Ecto neural progenitor cell (in vitro differentiated cells): Measurements from ENCODE around the gene NOL9.
A peak's percentile ranks its signal among the peaks of the same experiment; 100 is the strongest.

Source experiments
- DNase-seq: peaks from one replicate; pipeline ENCODE4 v3.0.0-alpha.2; 2018; ENCODE audit warnings: low spot score

The NOL9 gene

DNA sequence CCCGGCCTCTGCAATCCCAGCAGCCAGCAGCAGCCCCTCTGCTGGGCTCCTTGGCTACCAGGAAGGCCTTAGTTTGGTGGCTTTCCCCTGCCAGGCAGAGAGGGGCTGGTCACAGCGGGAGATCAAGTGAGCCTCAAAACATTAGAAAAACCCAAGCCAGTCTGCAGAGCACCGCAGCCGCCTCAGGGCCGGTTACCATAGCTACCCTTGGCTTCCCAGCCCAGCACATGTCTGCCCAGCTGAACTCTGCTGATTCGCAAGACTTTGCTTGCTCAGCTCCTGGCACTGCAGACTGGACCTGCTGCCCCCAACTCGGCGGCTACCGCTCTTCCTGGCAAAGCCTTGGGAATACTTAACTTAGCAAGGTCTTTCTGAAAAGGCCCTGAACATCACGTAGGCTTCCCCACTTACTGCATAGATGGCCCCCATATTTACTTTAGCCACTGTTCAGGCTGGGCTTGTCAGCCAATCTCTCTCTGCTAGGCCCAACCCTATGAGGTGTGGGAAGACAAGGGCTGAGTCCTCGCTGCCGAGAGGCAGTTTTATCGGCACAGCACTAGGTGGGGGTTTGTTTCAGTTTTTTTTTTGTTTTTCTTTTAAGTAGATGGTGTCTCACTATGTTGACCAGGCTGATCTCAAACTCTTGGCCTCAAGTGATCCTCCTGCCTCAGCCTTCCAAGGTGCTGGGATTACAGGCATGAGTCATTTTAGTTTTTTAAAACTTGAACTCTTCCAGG is 34.2 kb downstream of the NOL9 start:
- peak; percentile 88 for DNase-seq

DNA sequence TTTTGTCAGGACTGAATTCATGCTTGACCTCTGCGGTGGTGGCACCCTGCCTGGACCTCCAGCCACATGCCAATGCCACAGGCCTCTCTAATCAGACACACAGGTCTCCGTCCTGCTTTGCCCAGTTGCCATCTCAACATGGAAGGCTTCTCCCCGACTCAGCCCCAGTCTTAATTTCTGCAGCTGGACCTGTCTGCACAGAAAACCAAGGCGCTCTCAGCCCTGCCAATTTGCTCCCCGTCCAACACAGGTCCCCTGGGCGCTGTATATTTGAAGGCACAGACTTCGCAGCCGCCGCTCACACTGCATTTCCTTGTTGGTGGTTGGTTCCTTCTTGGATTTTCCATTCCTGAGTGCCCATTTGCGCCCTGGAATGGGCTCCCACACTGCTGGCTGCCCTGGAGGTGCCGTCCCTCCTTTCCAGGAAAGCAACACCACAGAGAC is 34.8 kb downstream of the NOL9 start:
- no peak for DNase-seq

DNA sequence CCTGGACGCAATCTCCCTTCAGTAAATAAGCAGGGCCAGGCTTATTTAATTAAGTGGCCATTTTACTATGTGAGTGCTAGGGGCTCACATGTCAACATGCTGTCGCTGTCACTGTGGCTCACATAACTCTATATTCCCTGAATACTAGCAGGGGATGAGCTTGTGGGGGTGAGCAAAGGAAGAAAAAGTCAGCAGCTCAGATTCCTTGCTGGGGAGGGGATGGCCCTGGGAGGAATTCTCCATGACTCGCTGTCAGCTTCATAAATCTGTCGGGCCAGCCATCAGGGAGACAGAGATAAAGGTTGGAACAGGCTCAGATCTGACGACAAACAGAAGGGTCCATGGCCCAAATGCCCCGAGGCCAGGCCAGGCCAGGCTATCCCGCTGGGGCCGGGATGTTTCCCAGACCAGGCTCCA is 36.9 kb downstream of the NOL9 start:
- DNase-seq = no peak

DNA sequence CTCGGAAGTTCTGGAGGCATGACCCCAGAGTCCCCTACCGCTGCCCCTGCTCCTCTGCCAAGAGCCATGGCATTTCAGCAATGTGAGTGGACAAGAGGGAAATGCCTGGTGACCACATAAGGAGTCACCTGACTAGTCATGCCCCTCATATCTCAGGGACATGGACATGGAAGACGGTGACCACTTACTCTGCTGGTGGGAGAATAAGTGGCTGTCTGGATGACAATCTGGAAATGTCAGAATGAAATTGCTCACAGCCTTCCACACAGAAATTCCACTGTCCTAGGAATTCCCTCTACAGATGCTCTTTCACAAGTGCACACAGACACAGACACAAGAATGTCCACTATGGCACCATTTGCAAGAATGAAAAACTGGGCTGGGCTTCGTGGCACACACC is 38.5 kb downstream of the NOL9 start:
- no peak for DNase-seq

DNA sequence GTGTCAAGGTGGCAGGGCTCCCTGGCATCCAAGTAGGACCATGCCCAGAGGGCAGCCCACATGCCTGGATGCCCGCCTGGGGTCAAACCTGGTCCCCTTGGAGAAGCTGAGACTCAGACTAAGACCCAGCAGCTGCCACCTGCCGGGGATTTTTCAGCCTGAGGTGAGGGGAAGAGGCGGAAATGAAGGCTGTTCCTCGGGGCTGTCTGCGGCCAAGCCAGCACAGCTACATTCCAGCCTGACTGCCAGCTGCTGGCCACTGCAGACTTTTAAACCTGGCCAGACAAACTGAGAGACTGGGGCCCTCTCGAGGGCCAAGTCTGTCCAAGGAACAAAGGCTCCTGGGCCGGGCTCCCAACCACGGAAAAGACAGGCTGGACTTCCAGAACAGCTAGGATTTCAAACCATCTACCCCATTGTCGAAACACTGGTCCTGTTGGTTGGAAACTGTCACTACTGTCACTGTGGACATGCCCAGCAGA is 41.0 kb downstream of the NOL9 start:
- no peak for DNase-seq

DNA sequence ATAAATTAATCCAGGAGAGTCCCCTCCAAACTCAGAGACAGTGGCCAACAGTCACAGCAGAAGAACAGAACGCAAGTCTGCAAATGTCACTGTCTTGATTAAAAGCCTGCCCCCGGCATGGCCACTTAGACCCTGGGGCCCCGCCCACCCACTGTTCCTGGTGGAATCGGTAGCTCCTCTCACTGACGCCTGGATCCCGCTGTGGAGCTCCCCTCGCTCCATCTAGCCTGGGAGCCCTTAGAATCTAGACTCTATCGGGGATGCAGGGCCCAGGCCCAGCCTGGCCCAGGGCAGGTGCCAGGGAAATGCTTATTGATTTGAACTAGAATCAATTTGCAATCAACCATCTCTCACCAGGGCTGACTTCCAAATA is 41.4 kb downstream of the NOL9 start:
- no peak for DNase-seq

DNA sequence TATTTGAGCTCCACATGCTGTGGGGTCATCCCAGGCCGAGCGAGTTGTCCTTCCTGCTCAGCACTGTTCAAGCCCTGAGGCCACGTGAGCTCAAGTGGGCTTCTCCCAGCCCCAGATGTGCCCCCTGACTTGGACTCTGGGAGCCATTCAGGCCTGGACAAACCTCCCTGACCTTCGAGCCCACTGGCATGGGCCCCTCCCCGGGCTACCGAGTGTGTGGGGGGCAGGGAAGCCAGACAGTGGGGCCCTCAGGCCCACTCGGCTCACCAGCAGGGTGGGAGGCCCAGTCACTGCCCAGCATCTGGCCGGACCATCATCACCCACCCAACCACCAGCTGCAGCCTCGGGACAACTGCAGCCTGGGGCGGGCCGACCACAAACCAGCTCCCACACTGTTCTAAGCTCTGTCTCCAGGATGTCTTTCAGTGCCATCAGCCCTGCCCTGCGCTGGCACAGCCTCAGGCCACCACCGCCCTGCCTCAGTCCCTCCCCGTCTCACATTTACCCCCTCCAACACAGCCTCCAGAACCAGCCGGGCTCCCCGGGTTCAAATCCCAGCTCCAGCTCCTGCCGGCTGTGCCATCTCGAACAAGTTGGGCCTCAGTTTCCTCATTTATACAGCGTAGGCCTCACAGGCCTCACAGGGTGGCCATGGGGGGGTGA is 41.9 kb downstream of the NOL9 start:
- DNase-seq = peak; percentile 51

DNA sequence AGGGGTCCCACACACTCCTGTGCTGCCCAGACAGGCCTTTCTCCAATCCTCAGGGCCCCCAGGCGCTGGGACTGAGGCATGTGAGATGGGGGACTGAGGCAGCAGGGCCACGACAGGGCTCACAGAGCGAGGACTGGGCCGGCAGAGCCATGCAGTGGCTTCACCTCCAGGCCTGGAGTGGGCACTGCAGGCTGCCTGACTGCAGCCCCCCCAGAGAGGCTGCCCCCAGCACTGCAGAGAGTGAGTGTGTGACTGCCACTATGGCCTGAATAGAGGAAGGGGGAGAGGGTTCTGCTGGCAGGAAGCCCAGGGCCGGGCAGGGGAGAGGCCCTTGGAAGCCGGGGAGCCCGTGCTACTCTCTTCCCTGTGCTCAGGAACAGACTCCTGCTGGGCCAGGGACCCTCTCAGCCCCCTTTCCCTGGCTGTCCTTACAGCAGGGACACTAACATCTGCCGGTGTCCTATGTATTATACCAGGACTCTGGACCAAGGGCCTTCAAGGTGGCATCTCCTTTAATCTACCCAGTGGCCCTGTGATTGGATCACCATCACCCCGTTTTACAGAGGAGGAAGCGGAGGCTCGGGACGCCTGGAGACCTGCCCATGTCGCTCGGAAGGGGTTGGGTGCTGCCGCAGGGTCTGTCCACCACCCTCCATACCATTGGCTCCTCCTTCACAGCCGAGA is 42.6 kb downstream of the NOL9 start:
- no peak for DNase-seq

DNA sequence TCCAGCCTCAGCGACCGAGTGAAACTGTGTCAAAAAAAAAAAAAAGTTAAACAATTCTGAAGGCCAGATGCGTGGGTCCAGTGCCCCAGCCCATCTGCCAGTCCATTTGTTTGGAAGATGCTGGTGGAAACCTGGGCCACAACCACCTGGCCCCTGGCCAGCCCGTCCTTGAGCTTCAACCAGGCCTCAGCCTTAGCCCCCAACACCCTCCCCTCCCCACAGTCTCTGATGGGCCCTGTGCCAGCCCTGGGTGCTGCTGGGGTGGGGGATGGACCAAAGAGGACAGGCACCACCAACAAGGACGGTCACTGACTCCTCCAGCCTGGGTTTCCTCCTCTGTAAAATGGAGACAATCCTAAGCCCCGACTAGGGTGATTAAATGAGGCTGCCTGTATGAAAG is 43.3 kb downstream of the NOL9 start:
- no peak for DNase-seq

DNA sequence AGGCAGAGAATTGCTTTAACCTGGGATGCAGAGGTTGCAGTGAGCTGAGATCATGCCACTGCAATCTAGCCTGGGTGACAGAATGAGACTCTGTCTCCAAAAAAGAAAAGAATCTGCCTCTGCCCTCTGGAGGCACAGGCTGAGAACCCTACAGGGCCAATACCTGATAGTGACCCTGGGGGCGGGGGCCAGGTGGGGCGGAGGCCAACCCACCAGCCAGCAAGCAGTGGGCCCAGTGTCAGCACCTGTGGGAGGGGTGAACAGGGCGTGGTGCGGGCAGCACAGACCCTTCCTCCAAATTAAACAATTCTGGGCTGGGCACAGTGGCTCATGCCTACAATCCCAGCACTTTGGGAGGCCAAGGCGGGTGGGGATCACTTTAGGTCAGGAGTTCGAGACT is 43.8 kb downstream of the NOL9 start:
- DNase-seq = no peak

DNA sequence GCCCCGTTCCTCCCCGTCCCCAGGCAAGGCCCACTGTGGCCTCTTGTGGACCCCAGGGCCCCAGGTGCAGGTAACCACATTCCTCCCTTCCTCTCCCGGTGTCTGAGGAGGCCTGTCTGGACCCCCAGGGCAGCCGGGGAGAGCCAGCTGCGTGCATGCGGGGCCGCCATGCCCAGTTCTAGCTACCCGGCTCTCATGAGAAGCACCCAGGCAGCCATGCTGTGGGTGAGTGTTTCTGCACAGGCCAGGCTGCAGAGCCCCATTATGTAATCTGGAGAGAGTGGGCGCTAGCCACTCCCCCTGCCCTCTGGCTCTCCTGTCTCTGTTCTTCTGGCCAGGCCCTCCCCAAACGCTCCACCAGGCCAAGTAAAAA is 44.4 kb downstream of the NOL9 start:
- no peak for DNase-seq

DNA sequence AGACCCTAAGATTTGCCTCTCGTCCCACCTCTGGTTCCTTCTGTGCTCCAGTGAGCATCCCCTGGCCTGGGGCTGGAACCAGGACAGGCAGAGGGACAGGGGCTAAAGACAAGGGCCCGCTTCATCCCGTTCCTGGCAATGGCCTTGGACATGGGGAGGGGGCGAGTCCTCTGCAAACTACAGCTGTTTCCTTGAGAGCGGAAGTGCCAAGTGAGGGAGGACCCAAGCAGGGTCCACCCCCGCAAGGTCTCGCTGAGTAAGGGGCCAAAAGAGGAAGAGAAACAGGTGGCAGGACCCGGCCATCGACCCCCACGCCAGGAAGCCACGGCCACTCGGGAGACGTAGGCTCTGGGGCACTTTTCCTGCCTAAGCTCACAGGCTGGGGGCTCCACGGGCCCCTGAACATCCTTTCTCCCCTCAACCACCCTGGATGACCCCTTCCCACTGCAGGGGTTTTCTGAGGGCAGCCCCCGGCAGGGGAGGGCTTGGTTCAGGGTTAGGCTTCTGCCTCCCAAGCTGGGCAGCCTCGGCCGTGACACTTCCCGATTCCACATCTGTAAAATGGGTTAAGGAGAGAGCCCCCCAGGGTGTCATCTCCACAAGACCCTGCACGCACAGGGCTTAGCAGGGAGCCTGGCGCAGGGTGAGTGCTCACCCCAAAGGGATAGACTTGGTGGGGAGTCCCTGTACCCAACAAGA is 44.9 kb downstream of the NOL9 start:
- DNase-seq = no peak

DNA sequence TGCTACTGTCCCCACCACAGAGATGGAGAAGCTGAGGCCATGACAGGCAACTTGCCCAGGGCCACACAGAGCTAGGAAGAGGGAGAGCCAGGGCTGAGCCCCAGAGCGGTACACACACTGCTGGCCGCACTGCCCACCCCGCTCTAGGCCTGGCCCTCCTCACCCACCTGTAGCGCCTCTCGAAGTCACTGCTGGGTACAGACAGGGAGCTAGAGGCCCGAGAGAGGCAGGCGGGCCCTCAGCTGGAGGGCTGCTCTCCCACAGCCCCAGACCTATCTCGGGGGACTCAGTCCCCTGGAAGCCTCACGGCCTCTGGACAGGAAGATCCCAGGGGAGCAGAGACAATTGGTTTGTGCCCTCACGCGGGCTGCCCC is 45.5 kb downstream of the NOL9 start:
- DNase-seq = no peak

DNA sequence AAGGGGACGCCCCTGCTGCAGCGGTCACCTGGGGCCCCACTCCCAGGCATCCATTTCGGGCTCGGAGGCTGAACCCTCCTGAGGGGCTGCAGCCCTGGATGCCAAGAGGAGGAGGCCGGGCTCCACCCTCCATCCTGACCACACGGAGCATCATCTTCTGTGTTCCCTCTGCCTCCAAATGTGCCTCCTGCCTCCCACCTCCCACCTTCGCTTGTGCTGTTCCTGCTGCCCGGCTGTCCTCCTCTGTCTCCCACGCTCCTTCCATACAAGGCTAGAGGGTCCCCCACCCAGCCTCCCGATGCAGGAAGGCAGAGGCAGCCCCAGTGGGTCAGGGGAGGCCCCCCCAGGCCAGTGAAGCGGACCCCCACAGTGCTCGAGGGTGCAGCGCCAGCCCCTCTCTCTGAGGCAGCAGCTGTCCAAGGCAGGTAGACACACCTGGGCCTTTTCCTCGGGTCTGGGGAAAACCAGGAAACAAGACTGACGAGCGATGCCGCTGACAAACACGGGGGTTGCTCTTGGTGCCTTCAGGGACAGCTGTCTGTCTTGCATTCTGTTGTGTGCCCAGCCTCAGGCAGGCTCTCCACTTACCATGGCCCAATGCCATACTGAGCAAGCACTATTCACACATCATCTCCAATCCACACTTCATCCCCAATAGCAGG is 46.0 kb downstream of the NOL9 start:
- DNase-seq = no peak

DNA sequence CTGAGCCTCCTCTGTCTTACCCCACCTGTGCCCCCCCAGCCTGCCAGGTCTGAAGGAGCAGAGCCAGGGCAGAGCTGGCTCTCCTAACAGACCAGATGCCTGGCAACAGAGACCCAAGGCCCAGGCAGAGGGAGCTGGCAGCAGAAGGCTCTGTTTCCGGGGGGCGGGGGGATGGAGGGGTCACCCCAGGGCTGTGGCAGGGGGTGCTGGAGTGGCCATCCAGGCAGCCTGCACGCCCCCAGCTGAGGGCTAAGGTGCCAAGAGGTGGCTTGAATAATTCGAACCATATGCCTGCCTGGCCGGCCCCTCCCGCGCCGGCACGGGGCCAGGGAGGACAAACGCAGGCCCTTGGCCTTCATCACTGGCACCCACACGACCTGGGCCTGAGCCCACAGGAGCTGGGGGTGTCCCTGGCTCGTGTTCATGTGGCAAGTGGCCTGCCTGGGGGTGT is 46.8 kb downstream of the NOL9 start:
- DNase-seq = no peak

DNA sequence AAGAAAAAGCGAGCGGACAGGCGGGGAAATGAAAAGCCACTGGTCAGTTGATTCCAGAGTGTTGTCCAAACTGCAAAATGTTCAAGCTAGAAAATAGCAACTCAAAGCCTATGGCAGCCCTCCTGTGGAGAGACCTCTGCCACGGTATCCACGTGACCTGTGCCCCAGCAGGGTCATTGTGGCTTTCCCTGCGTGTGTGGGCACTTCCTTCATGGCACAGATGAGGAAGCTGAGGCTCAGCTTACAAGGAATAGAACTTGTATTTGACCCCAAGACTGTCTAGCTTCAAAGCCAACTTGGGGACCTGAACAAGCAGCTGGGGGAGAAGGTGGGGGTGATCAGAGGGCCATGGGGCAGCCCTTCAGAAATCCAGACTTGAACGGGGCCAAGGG is 47.3 kb downstream of the NOL9 start:
- no peak for DNase-seq

DNA sequence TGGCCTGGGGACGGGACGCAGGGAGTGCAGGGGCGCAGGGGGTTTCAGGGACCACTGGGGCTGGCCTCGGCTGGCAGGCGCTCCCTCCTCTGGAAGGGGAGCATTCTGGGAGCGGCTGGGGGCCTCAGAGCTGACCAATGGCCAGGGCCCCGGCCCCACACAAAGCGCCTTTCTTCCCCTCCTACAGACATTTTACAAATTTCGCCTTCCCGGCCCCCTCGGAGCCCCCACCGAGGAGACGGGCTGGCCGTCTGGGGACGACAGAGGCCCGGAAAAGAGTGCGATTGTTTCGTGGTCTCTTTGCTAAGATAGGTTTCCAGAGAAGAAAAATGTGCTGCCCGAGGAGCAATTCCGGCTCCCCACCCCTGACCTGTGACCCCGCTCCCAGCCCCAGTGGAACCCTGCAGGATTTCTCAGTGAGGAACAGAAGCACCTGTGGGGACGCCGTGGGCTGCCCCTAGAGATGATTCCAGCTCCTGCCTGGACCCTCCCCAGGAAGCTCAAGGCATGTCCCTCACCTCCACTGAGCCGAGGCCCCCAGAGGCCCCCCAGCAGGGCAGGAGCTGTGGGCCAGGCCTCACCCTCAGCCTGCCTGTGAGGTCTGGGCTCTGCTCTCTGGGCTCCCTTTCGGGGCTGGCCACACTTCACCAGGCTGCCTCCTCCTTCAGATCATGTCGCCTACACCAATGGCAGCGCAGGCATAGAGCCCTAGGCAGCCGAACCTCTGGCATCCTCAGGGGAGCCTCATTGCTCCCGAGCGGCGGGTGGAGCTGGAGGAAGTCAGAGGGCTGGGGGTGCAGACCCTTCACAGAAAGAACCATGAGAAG is 47.9 kb downstream of the NOL9 start:
- peak; percentile 46 for DNase-seq

DNA sequence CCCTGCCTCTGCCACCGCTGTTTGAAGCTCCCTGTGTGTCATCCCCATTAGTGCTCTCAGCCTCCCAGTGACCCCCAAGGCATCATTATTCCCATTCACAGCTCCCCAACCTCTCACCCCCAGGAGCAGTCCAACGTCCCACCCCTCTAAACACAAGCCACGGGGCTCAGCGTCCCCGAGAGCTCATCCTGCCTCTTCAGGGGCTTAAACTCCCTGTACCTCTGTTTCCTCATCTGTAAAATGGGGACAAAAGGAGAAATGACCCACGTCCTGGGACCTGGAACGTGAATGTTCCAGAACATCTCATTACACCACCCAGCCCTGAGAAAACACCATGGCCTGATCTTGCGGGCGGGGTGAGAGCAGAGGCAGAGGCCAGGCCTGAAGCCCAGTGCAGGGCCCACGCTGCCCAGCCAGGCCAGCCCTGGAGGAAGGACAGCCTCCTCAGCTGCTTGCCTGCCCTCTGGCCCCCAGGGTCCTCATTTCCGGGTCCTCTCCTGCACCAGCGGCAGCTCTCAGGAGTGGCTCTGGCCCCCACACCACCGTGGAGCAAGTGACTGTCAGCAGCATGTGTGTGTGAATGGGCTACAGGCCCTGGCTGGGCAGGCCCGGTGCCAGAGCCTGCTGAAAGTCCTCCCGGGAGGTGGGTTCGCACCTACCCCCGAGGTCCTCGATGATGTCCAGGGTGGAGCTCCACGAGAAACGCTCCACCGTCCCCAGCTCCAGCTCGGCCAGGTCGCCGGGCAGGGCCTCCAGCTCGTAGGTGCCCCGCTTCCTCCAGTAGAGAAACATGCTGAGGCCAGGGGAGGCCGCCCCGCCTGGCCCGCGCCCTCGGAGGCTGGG is 48.7 kb downstream of the NOL9 start:
- no peak for DNase-seq

DNA sequence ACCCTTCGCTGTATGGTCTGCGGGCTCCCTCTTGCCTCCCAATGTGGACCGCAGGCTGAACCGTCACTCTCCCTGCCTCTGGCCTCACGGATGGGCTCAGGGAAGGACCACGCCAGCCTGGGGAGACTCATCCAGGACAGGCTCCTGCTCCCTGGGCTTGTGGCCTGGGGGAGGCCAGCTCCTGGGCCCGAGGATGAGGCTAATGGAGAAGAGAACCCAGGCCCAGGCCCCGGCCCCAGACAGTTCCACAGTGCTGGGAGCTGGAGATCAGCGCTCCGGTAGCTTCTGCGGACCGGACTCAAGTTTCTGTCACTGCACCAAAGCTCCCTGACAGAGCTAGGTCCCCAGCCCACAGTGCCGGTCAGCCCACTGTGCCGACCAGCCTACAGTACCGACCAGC is 49.4 kb downstream of the NOL9 start:
- no peak for DNase-seq

DNA sequence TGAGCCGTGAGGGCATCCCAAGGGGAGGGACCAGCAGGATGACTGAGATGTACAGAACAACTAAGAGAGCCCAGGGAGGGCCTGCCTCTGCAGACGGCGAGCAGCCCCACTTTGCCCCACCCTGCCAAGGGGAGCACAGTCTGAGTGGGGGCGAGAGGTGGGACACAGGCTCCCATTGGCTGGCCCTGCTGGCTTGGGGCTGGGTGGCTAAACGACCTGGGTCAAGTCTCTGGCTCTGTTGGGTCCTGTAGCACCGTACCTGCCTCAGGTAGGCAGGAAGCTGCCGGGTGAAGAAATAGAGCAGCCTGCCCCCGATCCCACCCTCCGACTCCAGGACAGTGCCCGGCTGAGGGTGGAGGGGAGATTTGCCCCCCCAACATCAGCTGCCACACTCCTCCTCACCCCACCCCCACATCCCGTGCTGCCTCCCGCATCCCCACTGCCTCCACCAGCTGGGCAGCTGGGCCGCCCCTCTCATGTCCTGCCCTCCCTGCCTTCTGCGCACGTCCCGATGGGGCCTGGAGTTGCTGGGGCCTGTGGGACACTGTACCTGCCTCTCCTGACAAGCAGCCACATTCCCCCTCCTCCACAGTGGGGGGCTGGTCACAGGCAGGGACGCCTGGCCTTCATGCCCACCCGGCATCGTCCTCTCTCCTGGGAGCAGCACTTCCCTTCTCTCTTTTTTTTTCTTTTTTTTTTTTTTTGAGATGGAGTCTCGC is 50.3 kb downstream of the NOL9 start:
- DNase-seq = no peak
